B cell (primary cell): Measurements from ENCODE around the gene MED12L. TPM values are rescaled to one million over a fixed set of nuclear protein-coding genes. Genes with fewer than 3 reads are reported as not detected.

Experiments used
- ATAC-seq: fragments of 200-7000 bp; cut with Tn5 transposase; one replicate; pipeline ENCODE4 v1.10.0; 2021; ENCODE audit warnings: low read depth, mild to moderate bottlenecking, moderate number of reproducible peaks, moderate library complexity
- CTCF ChIA-PET: fragments of 350-600 bp; sonication (Branson Sonifier 250); formaldehyde crosslinking; loops from one replicate; lab custom pipeline; 2021; ENCODE audit warnings: antibody characterized with exemption, inconsistent platforms; lab: Charles Lee
- POLR2A ChIA-PET: fragments of 350-600 bp; sonication (Branson Sonifier 250); formaldehyde crosslinking; loops from one replicate; lab custom pipeline; 2021; ENCODE audit warnings: antibody characterized with exemption; lab: Charles Lee
- DNase-seq: peaks from one replicate; pipeline ENCODE4 v3.0.0; 2013
- H2AFZ ChIP-seq: 2 replicates; pipeline ENCODE4 v1.6.1; 2012; ENCODE audit warnings: mild to moderate bottlenecking, low read depth, low read length; ENCODE audit not compliant: insufficient read depth, poor library complexity, severe bottlenecking
- H3K27ac ChIP-seq, 2 donors: 1 replicate in 1 of 2; 2 replicates in 1 of 2; pipeline ENCODE4 v1.5.1; 2012 to 2013; ENCODE audit warnings: low read length in 2 of 2, mild to moderate bottlenecking in 2 of 2, moderate library complexity in 1 of 2
- H3K27me3 ChIP-seq, 4 experiments: fragments of 200-600 bp in 1 of 4; sonication (generic) in 1 of 4; replicated peaks in 1 of 4; 1 replicate in 2 of 4; 2 replicates in 2 of 4; pipeline versions ENCODE4 v1.6.1 to v1.7.0; 2013 to 2016; ENCODE audit warnings: low read length in 3 of 4, mild to moderate bottlenecking in 2 of 4, mixed read lengths in 1 of 4, moderate library complexity in 1 of 4; ENCODE audit not compliant: insufficient read depth in 4 of 4, control insufficient read depth in 3 of 4; ENCODE audit errors: control extremely low read depth in 1 of 4
- H3K36me3 ChIP-seq, 2 experiments: replicated peaks in 1 of 2; 1 replicate in 1 of 2; 2 replicates in 1 of 2; pipeline versions ENCODE4 v1.6.1 to v1.7.1; 2013; ENCODE audit warnings: low read length in 1 of 2; ENCODE audit not compliant: insufficient read depth in 2 of 2, control insufficient read depth in 1 of 2; ENCODE audit errors: control extremely low read depth in 1 of 2, extremely low read depth in 1 of 2
- H3K4me1 ChIP-seq, 2 donors: fragments of 200-600 bp in 1 of 2; sonication (generic) in 1 of 2; 1 replicate in 1 of 2; 2 replicates in 1 of 2; pipeline versions ENCODE4 v1.5.1 to v1.6.1; 2013 to 2017; ENCODE audit warnings: low read length in 2 of 2; ENCODE audit not compliant: control insufficient read depth in 2 of 2, insufficient read depth in 2 of 2
- H3K4me2 ChIP-seq: replicated peaks from 2 replicates; pipeline ENCODE3; 2012; ENCODE audit warnings: mild to moderate bottlenecking, low read depth, low read length; ENCODE audit not compliant: poor library complexity, severe bottlenecking
- H3K4me3 ChIP-seq, 5 experiments: fragments of 200-600 bp in 1 of 5; sonication (generic) in 1 of 5; 1 replicate in 3 of 5; 2 replicates in 2 of 5; pipeline versions ENCODE4 v1.5.1 to v1.7.0; 2011 to 2016; ENCODE audit warnings: low read length in 4 of 5, mild to moderate bottlenecking in 4 of 5, low read depth in 2 of 5, control low read depth in 1 of 5, moderate library complexity in 1 of 5; ENCODE audit not compliant: insufficient read depth in 1 of 5; ENCODE audit errors: control extremely low read depth in 1 of 5, extremely low read depth in 1 of 5
- H3K79me2 ChIP-seq: fragments of 200-600 bp; sonication (generic); one replicate; pipeline ENCODE4 v1.6.0; 2016; ENCODE audit warnings: low read length; ENCODE audit not compliant: control insufficient read depth, insufficient read depth
- H3K9ac ChIP-seq: fragments of 200-600 bp; sonication (generic); 2 replicates; pipeline ENCODE4 v1.6.1; 2017; ENCODE audit warnings: mild to moderate bottlenecking, low read length, moderate library complexity
- H3K9me3 ChIP-seq, 3 donors: one replicate each; pipeline versions ENCODE4 v1.6.1 to v1.7.1; 2013; ENCODE audit warnings: low read length in 2 of 3; ENCODE audit not compliant: control insufficient read depth in 2 of 3, insufficient read depth in 1 of 3; ENCODE audit errors: control extremely low read depth in 1 of 3
- H4K20me1 ChIP-seq: 2 replicates; pipeline ENCODE4 v1.6.0; 2012; ENCODE audit warnings: mild to moderate bottlenecking, low read length; ENCODE audit not compliant: insufficient read depth, control insufficient read depth, poor library complexity, severe bottlenecking
- H3K27ac Mint-ChIP-seq: one replicate; pipeline ENCODE4 v1.8.0; 2021; ENCODE audit warnings: mixed read lengths
- H3K27me3 Mint-ChIP-seq: one replicate; pipeline ENCODE4 v1.8.0; 2021; ENCODE audit warnings: mixed read lengths
- H3K4me1 Mint-ChIP-seq: one replicate; pipeline ENCODE4 v1.8.0; 2021; ENCODE audit warnings: mixed read lengths
- H3K4me3 Mint-ChIP-seq: one replicate; pipeline ENCODE4 v1.8.0; 2021; ENCODE audit warnings: mixed read lengths
- H3K9me3 Mint-ChIP-seq: one replicate; pipeline ENCODE4 v1.8.0; 2022; ENCODE audit warnings: mixed read lengths; ENCODE audit not compliant: insufficient read depth
- CTCF ChIP-seq: fragments of 200-600 bp; IDR thresholded peaks from one replicate; pipeline ENCODE4 v1.8.0; 2022; ENCODE audit warnings: antibody characterized with exemption, mild to moderate bottlenecking
- EZH2 ChIP-seq: IDR thresholded peaks from 2 replicates; pipeline ENCODE4 v1.6.1; 2012; ENCODE audit warnings: borderline replicate concordance, low read depth, mild to moderate bottlenecking, moderate library complexity, low read length; ENCODE audit not compliant: insufficient read depth, poor library complexity, severe bottlenecking
- WGBS: methylation state at CpG from one replicate; pipeline ENCODE4 v1.1.5; 2013; ENCODE audit warnings: missing lambda C conversion rate; ENCODE audit not compliant: insufficient coverage; 5-methylcytosine and 5-hydroxymethylcytosine counted together
- intact Hi-C: fragments of 100-400 bp; cut with micrococcal nuclease; formaldehyde crosslinking; loops from one replicate; pipeline ENCODE4 v1.10.0; 2022
- polyA plus RNA-seq: library from polyadenylated mRNA; depleted of rRNA; stranded (reverse); fragments of >200 nt; gene quantifications from 2 replicates; pipeline ENCODE4 v1.2.3, GENCODE V29; 2012
- total RNA-seq, 2 donors: library from RNA; stranded (reverse); fragments of 120-200 nt in 1 of 2; gene quantifications; 1 replicate in 1 of 2; 2 replicates in 1 of 2; pipeline versions ENCODE4 v1.2.3 to v1.2.4, GENCODE V29; 2013 to 2022

Gene MED12L
- total and polyA plus RNA-seq, 2 donors (not counting 1 experiment from before 2014, with no cell fraction given): 0.07 to 0.30 TPM

- Mint-ChIP-seq H3K27me3 (no peaks in the 10 kb centered on the region), H3K9me3 (no peaks in the 10 kb centered on the region), H3K4me1 (peaks cover 11% of the 10 kb centered on the region), H3K27ac (no peak overlapping the region), H3K4me3 (no peak overlapping the region)
- no peak for TF ChIP-seq EZH2
- no peak for TF ChIP-seq CTCF
- H3K4me1 ChIP-seq: no peaks in the 10 kb centered on the region
- intact Hi-C loops: no loop called here
- H3K9ac ChIP-seq: no peak overlapping the region
- H3K79me2 ChIP-seq: peaks cover 18% of the 10 kb centered on the region
- H3K4me3 ChIP-seq: no peak overlapping the region
- no peak for ATAC-seq
- H3K36me3 ChIP-seq: no peaks in the 10 kb centered on the region
- DNase-seq: no peak
- no peaks in the 10 kb centered on the region for H3K9me3 ChIP-seq
- ChIA-PET CTCF (interaction anchor here (1.0 to 1.5 kb wide), 3 partner anchors 8 to 22 kb away, joined by 3 to 10 read pairs (median 3); no protein-coding TSS in a partner anchor), POLR2A (no interaction called here)
- no peak overlapping the region for H2AFZ ChIP-seq
- no peaks in the 10 kb centered on the region for H3K27me3 ChIP-seq
- H3K27ac ChIP-seq: no peak overlapping the region
- WGBS: 100% methylated on average over 2 of the region's 3 CpGs
- H3K4me2 ChIP-seq: no peak overlapping the region
- no peaks in the 10 kb centered on the region for H4K20me1 ChIP-seq
These were observed 163.4 kb downstream of the MED12L start for GRCh38 chr3:151248772-151249337.

GRCh38 chr3:151256749-151257148, 171.3 kb downstream of the MED12L start:
- Mint-ChIP-seq H3K9me3 (no peaks in the 10 kb centered on the region), H3K4me1 (peaks cover 4% of the 10 kb centered on the region), H3K27ac (no peak overlapping the region), H3K4me3 (no peak overlapping the region), H3K27me3 (no peaks in the 10 kb centered on the region)
- POLR2A ChIA-PET: interaction anchor here (0.6 kb wide), 1 partner anchor 20 kb away, joined by 5 read pairs; no protein-coding TSS in a partner anchor
- H4K20me1 ChIP-seq: no peaks in the 10 kb centered on the region
- H3K79me2 ChIP-seq: peaks cover 38% of the 10 kb centered on the region
- H3K36me3 ChIP-seq: peaks cover 0 to 1% of the 10 kb centered on the region in 2 experiments
- CTCF ChIA-PET: interaction anchor here (0.5 to 2.0 kb wide), 6 partner anchors 8 to 89 kb away, joined by 3 to 10 read pairs (median 3); no protein-coding TSS in a partner anchor
- no peaks in the 10 kb centered on the region for H3K9me3 ChIP-seq
- DNase-seq (no peak), ATAC-seq (no peak)
- intact Hi-C loops: no loop called here
- no peaks in the 10 kb centered on the region for H3K27me3 ChIP-seq
- no peak overlapping the region for H3K4me3 ChIP-seq
- TF ChIP-seq CTCF: no peak
- TF ChIP-seq EZH2: no peak
- H3K4me2 ChIP-seq: no peak overlapping the region
- no peaks in the 10 kb centered on the region for H3K4me1 ChIP-seq
- no peak overlapping the region for H2AFZ ChIP-seq
- H3K27ac ChIP-seq: no peak overlapping the region
- 100% methylated on average over 1 of the region's 1 CpG for WGBS
- H3K9ac ChIP-seq: no peak overlapping the region
